NB4 (cell line): ENCODE measurements around the gene TNFAIP2.
"Not testable (repeated sequence)": the region's sequence is repeated elsewhere in the genome, so short reads cannot be mapped to it uniquely, and the experiment has no call there.

Experiments used
- DNase-seq: peaks from one replicate; pipeline ENCODE4 v3.0.0; 2010; ENCODE audit warnings: low read depth
- H3K4me3 ChIP-seq: one replicate; pipeline ENCODE4 v1.5.1; 2011; ENCODE audit warnings: mild to moderate bottlenecking, low read depth, low read length, moderate library complexity
- CTCF ChIP-seq: IDR thresholded peaks from one replicate; pipeline ENCODE4 v1.5.1; 2012; ENCODE audit warnings: low read depth, low read length
- MAX ChIP-seq: IDR thresholded peaks from 2 replicates; pipeline ENCODE4 v1.6.1; 2011; ENCODE audit warnings: low read depth, low read length
- MYC ChIP-seq: IDR thresholded peaks from 2 replicates; pipeline ENCODE4 v1.6.1; 2011; ENCODE audit warnings: low read depth, low read length
- POLR2A ChIP-seq: IDR thresholded peaks from 2 replicates; pipeline ENCODE4 v1.6.1; 2011; ENCODE audit warnings: mild to moderate bottlenecking; ENCODE audit not compliant: insufficient read length; ENCODE audit errors: extremely low read depth

The TNFAIP2 gene

GRCh38 chr14:103172921-103173320, 49.7 kb downstream of the TNFAIP2 start:
- TF ChIP-seq CTCF: no peak
- no peak for TF ChIP-seq MAX
- no peak for TF ChIP-seq MYC
- TF ChIP-seq POLR2A: no peak
- no peak overlapping the region for H3K4me3 ChIP-seq
- no peak for DNase-seq

- H3K4me3 ChIP-seq, DNase-seq: not testable (repeated sequence)
These were observed 50.6 kb downstream of the TNFAIP2 start for GRCh38 chr14:103173887-103174286.

GRCh38 chr14:103176176-103176575, 52.9 kb downstream of the TNFAIP2 start:
- DNase-seq: peak; percentile 11
- not testable (repeated sequence) for H3K4me3 ChIP-seq

- H3K4me3 ChIP-seq: no peak overlapping the region
- no peak for TF ChIP-seq MYC
- no peak for TF ChIP-seq POLR2A
- TF ChIP-seq MAX: no peak
- no peak for TF ChIP-seq CTCF
- no peak for DNase-seq
These were observed 54.1 kb downstream of the TNFAIP2 start for GRCh38 chr14:103177376-103177775.

- H3K4me3 ChIP-seq: no peak overlapping the region
These were observed 55.3 kb downstream of the TNFAIP2 start for GRCh38 chr14:103178521-103178920.

GRCh38 chr14:103179094-103179493, 55.8 kb downstream of the TNFAIP2 start:
- no peak for TF ChIP-seq MAX
- no peak for TF ChIP-seq CTCF
- TF ChIP-seq MYC: no peak
- no peak for TF ChIP-seq POLR2A
- no peak for DNase-seq

More at GRCh38 chr14:103178521-103178920, 55.3 kb downstream of the TNFAIP2 start:
- TF ChIP-seq CTCF: no peak
- TF ChIP-seq MYC: no peak
- no peak for TF ChIP-seq MAX
- TF ChIP-seq POLR2A: no peak
- DNase-seq: no peak

GRCh38 chr14:103180331-103180730, 57.1 kb downstream of the TNFAIP2 start:
- TF ChIP-seq POLR2A (no peak), CTCF (no peak), MYC (no peak), MAX (no peak)
- no peak overlapping the region for H3K4me3 ChIP-seq
- DNase-seq: no peak

More at GRCh38 chr14:103179094-103179493, 55.8 kb downstream of the TNFAIP2 start:
- no peak overlapping the region for H3K4me3 ChIP-seq
